Ishikawa (cell line): Measurements from ENCODE around the gene AKR7A2.

ENCODE experiments used
- CEBPB ChIP-seq: IDR thresholded peaks from 2 replicates; pipeline ENCODE4 v1.6.1; 2012
- CREB1 ChIP-seq: IDR thresholded peaks from 2 replicates; pipeline ENCODE4 v1.6.1; 2012; ENCODE audit warnings: low read depth
- EP300 ChIP-seq: IDR thresholded peaks from 2 replicates; pipeline ENCODE4 v1.6.1; 2012; ENCODE audit warnings: borderline replicate concordance
- FOXM1 ChIP-seq: IDR thresholded peaks from 2 replicates; pipeline ENCODE4 v1.6.1; 2012; ENCODE audit warnings: low read depth, borderline replicate concordance
- NFIC ChIP-seq: IDR thresholded peaks from 2 replicates; pipeline ENCODE4 v1.6.1; 2012
- RAD21 ChIP-seq: IDR thresholded peaks from 2 replicates; pipeline ENCODE4 v1.6.1; 2012; ENCODE audit warnings: low read depth
- TAF1 ChIP-seq: IDR thresholded peaks from 2 replicates; pipeline ENCODE4 v1.6.1; 2012; ENCODE audit warnings: low read depth, mild to moderate bottlenecking
- TCF12 ChIP-seq: IDR thresholded peaks from 2 replicates; pipeline ENCODE4 v1.6.1; 2012; ENCODE audit warnings: low read depth
- YY1 ChIP-seq: IDR thresholded peaks from 2 replicates; pipeline ENCODE4 v1.6.1; 2012; ENCODE audit warnings: low read depth
- ZBTB7A ChIP-seq: IDR thresholded peaks from 2 replicates; pipeline ENCODE4 v1.6.1; 2012; ENCODE audit warnings: low read depth
- TF ChIP-seq, protein P1 (sequence below): IDR thresholded peaks from 2 replicates; pipeline ENCODE4 v1.6.1; 2012
- TF ChIP-seq, protein P2 (sequence below): IDR thresholded peaks from 2 replicates; pipeline ENCODE4 v1.6.1; 2012; ENCODE audit warnings: low read depth, mild to moderate bottlenecking
- TF ChIP-seq, protein P3 (sequence below): IDR thresholded peaks from 2 replicates; pipeline ENCODE4 v1.6.1; 2012

DNA sequence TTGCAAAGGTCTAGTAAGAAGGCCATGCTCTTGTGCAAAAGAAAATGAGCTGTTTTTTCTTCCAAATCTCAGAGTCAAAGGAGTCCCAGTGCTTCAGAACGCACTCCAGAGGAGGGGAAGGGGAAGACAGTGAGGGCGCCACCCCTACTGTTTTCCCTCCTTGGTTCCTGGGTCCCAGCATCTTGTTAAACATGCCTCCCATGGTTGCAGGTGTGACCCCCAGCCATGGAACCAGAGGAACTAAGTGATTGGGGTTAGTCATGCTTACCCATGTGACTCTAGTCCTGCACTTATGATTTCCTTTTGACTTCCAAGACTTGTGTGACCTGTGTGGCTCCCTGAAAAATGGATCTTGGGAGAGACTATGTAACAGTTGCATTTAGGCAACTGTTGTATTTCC, 17.3 kb downstream of the AKR7A2 start:
- no peak for TF ChIP-seq EP300
- TF ChIP-seq, protein P1, sequence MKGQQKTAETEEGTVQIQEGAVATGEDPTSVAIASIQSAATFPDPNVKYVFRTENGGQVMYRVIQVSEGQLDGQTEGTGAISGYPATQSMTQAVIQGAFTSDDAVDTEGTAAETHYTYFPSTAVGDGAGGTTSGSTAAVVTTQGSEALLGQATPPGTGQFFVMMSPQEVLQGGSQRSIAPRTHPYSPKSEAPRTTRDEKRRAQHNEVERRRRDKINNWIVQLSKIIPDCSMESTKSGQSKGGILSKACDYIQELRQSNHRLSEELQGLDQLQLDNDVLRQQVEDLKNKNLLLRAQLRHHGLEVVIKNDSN: 0 out of 2 replicates have a peak, but pooled peaks have one; percentile 19
- no peak for TF ChIP-seq YY1
- no peak for TF ChIP-seq TAF1
- TF ChIP-seq, protein P2, sequence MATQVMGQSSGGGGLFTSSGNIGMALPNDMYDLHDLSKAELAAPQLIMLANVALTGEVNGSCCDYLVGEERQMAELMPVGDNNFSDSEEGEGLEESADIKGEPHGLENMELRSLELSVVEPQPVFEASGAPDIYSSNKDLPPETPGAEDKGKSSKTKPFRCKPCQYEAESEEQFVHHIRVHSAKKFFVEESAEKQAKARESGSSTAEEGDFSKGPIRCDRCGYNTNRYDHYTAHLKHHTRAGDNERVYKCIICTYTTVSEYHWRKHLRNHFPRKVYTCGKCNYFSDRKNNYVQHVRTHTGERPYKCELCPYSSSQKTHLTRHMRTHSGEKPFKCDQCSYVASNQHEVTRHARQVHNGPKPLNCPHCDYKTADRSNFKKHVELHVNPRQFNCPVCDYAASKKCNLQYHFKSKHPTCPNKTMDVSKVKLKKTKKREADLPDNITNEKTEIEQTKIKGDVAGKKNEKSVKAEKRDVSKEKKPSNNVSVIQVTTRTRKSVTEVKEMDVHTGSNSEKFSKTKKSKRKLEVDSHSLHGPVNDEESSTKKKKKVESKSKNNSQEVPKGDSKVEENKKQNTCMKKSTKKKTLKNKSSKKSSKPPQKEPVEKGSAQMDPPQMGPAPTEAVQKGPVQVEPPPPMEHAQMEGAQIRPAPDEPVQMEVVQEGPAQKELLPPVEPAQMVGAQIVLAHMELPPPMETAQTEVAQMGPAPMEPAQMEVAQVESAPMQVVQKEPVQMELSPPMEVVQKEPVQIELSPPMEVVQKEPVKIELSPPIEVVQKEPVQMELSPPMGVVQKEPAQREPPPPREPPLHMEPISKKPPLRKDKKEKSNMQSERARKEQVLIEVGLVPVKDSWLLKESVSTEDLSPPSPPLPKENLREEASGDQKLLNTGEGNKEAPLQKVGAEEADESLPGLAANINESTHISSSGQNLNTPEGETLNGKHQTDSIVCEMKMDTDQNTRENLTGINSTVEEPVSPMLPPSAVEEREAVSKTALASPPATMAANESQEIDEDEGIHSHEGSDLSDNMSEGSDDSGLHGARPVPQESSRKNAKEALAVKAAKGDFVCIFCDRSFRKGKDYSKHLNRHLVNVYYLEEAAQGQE: no peak
- no peak for TF ChIP-seq NFIC
- no peak for TF ChIP-seq CREB1
- no peak for TF ChIP-seq TCF12
- TF ChIP-seq, protein P3, sequence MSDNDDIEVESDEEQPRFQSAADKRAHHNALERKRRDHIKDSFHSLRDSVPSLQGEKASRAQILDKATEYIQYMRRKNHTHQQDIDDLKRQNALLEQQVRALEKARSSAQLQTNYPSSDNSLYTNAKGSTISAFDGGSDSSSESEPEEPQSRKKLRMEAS: no peak
- no peak for TF ChIP-seq ZBTB7A
- TF ChIP-seq CEBPB: no peak
- no peak for TF ChIP-seq RAD21
- no peak for TF ChIP-seq FOXM1
